Right forelimb (tissue), 1 donor: ENCODE measurements around the gene PLEKHO2.
A peak's percentile ranks its signal among the peaks of the same experiment; 100 is the strongest.

Experiments
- DNase-seq: peaks from one replicate; pipeline ENCODE4 v3.0.0-alpha.2; 2018

PLEKHO2 gene

GRCh38 chr15:64856429-64857145 is 14.9 kb downstream of the PLEKHO2 start:
- DNase-seq, result peak; percentile 72

GRCh38 chr15:64857421-64857820 is 15.7 kb downstream of the PLEKHO2 start:
- DNase-seq, result no peak

GRCh38 chr15:64858021-64858575 is 16.4 kb downstream of the PLEKHO2 start:
- no peak for DNase-seq

GRCh38 chr15:64859226-64859625 is 17.5 kb downstream of the PLEKHO2 start:
- no peak for DNase-seq

GRCh38 chr15:64861331-64861730 is 19.6 kb downstream of the PLEKHO2 start:
- no peak for DNase-seq

GRCh38 chr15:64861960-64862359 is 20.2 kb downstream of the PLEKHO2 start:
- DNase-seq, result no peak

- no peak for DNase-seq
Observed at GRCh38 chr15:64862408-64862807, 20.7 kb downstream of the PLEKHO2 start.

GRCh38 chr15:64864068-64864467 is 22.4 kb downstream of the PLEKHO2 start:
- peak; percentile 73 for DNase-seq

GRCh38 chr15:64865126-64865997 is 23.6 kb downstream of the PLEKHO2 start:
- no peak for DNase-seq

- DNase-seq, result no peak
Observed at GRCh38 chr15:64865998-64866520, 24.3 kb downstream of the PLEKHO2 start.

- no peak for DNase-seq
Observed at GRCh38 chr15:64869501-64869900, 27.8 kb downstream of the PLEKHO2 start.

- DNase-seq, result no peak
Observed at GRCh38 chr15:64870353-64870752, 28.6 kb downstream of the PLEKHO2 start.

- no peak for DNase-seq
Observed at GRCh38 chr15:64875641-64876223, 34.0 kb downstream of the PLEKHO2 start.

- no peak for DNase-seq
Observed at GRCh38 chr15:64877435-64877834, 35.7 kb downstream of the PLEKHO2 start.

- DNase-seq, result no peak
Observed at GRCh38 chr15:64878705-64879104, 37.0 kb downstream of the PLEKHO2 start.

GRCh38 chr15:64883100-64883581 is 41.4 kb downstream of the PLEKHO2 start:
- no peak for DNase-seq

- DNase-seq, result no peak
Observed at GRCh38 chr15:64883997-64884511, 42.3 kb downstream of the PLEKHO2 start.

GRCh38 chr15:64884679-64885078 is 43.0 kb downstream of the PLEKHO2 start:
- DNase-seq, result no peak

GRCh38 chr15:64888336-64888735 is 46.6 kb downstream of the PLEKHO2 start:
- DNase-seq, result no peak

GRCh38 chr15:64891561-64891960 is 49.8 kb downstream of the PLEKHO2 start:
- DNase-seq, result no peak

- DNase-seq, result no peak
Observed at GRCh38 chr15:64892847-64893403, 51.2 kb downstream of the PLEKHO2 start.
